Measurements from ENCODE around the gene EXOC6B.
"Not testable (repeated sequence)": the region's sequence is repeated elsewhere in the genome, so short reads cannot be mapped to it uniquely, and the experiment has no call there.

The EXOC6B gene

GRCh38 chr2:72602711-72603110 lies 223.1 kb downstream of the EXOC6B start:
- no peak for DNase-seq

- no peak for DNase-seq
These were observed 223.7 kb downstream of the EXOC6B start for GRCh38 chr2:72602095-72602494.

- DNase-seq, result not testable (repeated sequence)
These were observed 242.0 kb downstream of the EXOC6B start for GRCh38 chr2:72583836-72584235.

GRCh38 chr2:72583376-72583775 lies 242.5 kb downstream of the EXOC6B start:
- no peak for DNase-seq

- no peak for DNase-seq
These were observed 244.2 kb downstream of the EXOC6B start for GRCh38 chr2:72581560-72582181.

- no peak for DNase-seq
These were observed 246.1 kb downstream of the EXOC6B start for GRCh38 chr2:72579591-72580180.

GRCh38 chr2:72576861-72577260 lies 249.0 kb downstream of the EXOC6B start:
- no peak for DNase-seq

- no peak for DNase-seq
These were observed 249.4 kb downstream of the EXOC6B start for GRCh38 chr2:72576459-72576858.

- DNase-seq, result no peak
These were observed 250.9 kb downstream of the EXOC6B start for GRCh38 chr2:72574886-72575285.

- no peak for DNase-seq
These were observed 252.6 kb downstream of the EXOC6B start for GRCh38 chr2:72573232-72573631.

- DNase-seq, result no peak
These were observed 253.3 kb downstream of the EXOC6B start for GRCh38 chr2:72572501-72572900.

GRCh38 chr2:72570413-72570812 lies 255.4 kb downstream of the EXOC6B start:
- DNase-seq, result no peak

GRCh38 chr2:72562451-72563153 lies 263.2 kb downstream of the EXOC6B start:
- no peak for DNase-seq

GRCh38 chr2:72561621-72562318 lies 264.1 kb downstream of the EXOC6B start:
- DNase-seq, result no peak

- no peak for DNase-seq
These were observed 269.9 kb downstream of the EXOC6B start for GRCh38 chr2:72555943-72556342.

- not testable (repeated sequence) for DNase-seq
These were observed 270.5 kb downstream of the EXOC6B start for GRCh38 chr2:72555363-72555762.

- not testable (repeated sequence) for DNase-seq
These were observed 270.9 kb downstream of the EXOC6B start for GRCh38 chr2:72554910-72555309.

GRCh38 chr2:72554381-72554780 lies 271.5 kb downstream of the EXOC6B start:
- DNase-seq, result no peak

GRCh38 chr2:72548081-72548764 lies 277.6 kb downstream of the EXOC6B start:
- DNase-seq, result no peak

GRCh38 chr2:72545790-72546189 lies 280.0 kb downstream of the EXOC6B start:
- DNase-seq, result no peak

- DNase-seq, result no peak
These were observed 281.3 kb downstream of the EXOC6B start for GRCh38 chr2:72544554-72544953.

GRCh38 chr2:72543497-72544216 lies 282.2 kb downstream of the EXOC6B start:
- no peak for DNase-seq

Data from right forelimb (tissue), 1 donor.